22Rv1 (cell line): ENCODE data around the gene MTA3.

Experiments used
- CTCF ChIP-seq: fragments of 450-650 bp; IDR thresholded peaks from 2 replicates; pipeline ENCODE4 v1.5.1; 2017; ENCODE audit warnings: mild to moderate bottlenecking
- ZFX ChIP-seq: fragments of 450-650 bp; IDR thresholded peaks from 2 replicates; pipeline ENCODE4 v1.6.1; 2017; ENCODE audit warnings: antibody characterized with exemption, borderline replicate concordance

GRCh38 chr2:42572297-42573081 lies 4.1 kb downstream of the MTA3 start:
- TF ChIP-seq CTCF (no peak), ZFX (no peak)
